ENCODE results near the gene SMURF2.

Gene SMURF2

DNA sequence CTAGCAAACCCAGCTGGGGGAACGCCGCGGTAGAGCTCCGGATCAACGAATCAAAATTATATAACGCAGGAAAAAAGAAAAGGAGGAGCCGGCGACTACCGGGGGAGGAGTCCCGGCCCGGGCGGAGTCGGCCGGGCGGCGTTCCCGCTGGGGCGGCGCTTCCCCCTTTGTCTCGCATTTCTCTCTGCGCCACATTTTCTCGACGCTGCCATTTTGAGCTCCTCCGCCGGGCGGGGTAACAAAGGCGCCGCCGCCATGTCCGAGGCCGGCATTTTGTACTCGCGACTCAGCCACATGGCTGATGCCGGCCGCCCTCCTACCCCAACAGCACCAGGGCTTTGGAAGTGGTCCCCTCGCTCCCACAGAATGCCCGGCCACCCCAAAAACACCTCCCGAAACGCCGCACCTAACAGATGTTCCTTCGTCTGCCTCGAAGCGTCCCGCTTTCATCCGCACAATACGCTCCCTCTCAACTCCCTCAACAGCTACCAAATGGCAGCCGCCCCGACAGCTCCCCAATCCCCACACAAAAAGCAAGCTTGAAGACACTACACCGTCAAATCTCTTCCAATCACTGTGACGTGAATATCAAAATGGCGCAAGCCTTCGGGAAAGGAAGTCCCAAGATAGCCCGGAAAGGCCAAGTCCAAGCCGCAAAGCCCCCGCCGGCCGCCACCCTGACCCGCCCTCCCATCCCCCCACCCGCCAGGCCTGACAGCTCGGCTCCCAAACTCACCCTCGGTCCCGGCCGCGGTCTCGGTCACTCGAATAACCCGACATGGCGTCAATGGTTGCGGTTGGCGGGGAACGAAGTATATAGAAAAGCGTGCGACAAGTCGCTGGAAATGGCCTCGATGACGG is 156.5 kb downstream of the SMURF2 start:
- in situ Hi-C loops (cut with MboI; ENCODE audit: low sequenced_read_pairs) = no loop called here

DNA sequence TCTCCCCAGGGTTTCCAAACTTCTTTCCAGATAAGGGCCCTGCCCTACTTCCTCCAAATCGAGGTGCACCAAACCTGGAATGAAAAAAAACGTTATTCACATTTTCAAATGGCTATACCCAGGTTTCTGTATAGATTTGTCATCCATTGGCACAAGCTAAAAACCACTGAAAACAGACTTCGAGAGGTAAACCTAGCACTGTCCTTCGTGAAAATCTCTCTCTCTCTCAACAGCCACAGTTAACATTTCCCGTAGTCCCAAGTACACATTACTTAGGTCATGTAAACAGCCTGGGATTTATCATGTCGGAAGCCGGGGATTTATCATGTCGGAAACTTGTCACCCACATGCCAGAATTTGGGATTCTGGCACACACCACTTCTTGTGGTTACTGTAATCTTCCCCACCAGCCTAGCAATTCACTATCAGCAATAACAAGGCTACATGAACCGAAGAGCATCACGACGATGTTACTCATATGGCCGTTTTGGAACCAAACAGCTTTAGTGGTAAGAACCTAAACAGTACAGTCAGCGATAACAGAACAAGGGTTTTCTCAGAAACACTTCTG is 157.3 kb downstream of the SMURF2 start:
- in situ Hi-C loops (cut with MboI; ENCODE audit: low sequenced_read_pairs) = no loop called here

DNA sequence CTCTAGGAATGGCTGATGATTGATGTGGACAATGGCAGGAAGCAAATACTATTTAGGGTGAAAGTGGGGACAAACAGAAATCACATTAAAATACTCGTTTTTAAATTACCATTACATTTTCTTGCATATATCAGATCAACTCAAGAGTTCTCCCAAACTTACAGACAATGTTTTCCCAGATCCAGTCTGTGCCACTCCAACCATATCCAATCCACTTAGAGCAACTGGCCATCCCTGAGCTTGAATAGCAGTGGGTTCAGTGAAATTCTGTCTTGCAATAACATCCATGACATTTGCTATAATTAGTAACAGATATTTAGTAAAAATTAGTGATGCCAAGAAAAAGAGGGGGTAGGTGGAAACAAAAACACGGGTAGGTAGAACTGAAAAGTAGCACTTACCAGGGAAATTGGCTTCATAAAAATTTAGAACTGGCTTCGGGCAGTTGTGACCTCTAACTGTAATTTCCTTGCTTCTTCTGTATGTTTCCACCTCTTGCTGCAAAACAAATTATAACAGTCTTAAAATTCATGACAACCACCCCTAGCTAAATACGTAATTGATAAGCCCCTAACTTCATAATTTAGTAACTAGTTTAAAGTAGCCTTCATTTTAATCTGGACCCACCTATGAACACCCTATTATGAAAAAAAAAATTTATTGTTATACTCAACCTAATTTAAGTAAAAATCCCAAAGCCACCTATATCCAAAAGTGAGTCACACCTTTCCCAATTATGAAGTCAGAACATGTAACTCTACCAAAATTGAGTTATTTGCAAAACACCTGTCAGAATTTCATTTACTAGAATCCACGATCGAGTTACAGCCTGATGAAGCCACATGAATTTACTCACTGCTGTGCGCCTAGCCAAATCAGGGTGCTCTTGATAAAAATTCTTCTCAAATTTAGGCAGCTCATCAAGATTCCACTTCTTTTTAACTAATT is 158.0 kb downstream of the SMURF2 start:
- in situ Hi-C loops (cut with MboI; ENCODE audit: low sequenced_read_pairs) = no loop called here

DNA sequence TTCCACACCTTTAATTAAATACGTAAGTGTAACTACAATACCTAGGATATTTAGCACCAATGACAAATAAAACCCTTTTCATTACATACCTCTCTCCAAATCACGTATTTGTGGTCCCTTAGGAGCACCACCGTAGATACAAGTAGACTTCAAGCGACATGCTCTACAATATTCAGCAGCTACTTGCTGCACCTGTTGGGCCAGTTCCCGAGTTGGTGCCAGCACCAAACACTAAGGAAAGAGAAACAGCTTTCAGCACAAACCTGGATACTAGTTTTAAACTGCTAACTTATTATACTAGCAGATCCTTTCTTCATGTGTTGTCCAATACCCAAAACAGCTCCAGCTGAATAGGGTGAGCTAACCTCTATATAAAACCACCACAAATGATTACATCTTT is 158.8 kb downstream of the SMURF2 start:
- in situ Hi-C loops (cut with MboI; ENCODE audit: low sequenced_read_pairs) = no loop called here

DNA sequence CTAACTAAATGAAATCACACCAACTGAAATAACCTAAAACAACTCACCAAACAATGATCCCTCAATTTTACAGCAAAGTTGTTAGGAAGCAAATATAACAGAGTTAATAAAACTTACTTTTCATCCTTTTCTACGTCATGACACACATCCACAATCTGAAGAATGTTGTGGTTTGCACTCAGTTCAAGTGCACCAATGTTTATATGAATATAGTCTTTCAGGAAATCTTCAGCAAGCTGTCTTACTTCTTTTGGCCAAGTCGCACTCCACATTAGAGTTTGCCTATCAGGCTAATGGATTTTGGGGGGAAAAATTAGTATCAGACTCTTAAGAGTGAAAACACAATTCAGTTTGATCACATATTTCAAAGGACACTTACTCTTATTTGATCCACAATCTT is 159.3 kb downstream of the SMURF2 start:
- in situ Hi-C loops (cut with MboI; ENCODE audit: low sequenced_read_pairs) = no loop called here

DNA sequence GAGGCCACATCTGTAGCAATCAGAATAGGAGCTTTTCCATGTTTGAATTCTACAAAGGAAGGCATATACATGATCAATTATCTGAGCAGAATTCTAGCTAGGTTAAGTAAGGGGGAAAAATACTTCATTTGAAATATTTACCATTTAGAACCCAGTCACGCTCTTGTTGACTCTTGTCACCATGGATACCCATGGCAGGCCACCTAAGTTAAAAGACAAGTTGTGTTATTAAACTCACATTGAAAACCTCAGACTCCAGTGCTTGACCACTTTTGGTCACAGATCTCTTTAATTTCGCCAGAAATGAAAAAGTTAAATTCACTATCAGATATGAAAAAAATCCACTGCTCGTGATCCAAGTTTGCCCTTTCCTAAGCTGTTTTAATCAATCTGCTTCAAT is 160.1 kb downstream of the SMURF2 start:
- in situ Hi-C loops (cut with MboI; ENCODE audit: low sequenced_read_pairs) = no loop called here

DNA sequence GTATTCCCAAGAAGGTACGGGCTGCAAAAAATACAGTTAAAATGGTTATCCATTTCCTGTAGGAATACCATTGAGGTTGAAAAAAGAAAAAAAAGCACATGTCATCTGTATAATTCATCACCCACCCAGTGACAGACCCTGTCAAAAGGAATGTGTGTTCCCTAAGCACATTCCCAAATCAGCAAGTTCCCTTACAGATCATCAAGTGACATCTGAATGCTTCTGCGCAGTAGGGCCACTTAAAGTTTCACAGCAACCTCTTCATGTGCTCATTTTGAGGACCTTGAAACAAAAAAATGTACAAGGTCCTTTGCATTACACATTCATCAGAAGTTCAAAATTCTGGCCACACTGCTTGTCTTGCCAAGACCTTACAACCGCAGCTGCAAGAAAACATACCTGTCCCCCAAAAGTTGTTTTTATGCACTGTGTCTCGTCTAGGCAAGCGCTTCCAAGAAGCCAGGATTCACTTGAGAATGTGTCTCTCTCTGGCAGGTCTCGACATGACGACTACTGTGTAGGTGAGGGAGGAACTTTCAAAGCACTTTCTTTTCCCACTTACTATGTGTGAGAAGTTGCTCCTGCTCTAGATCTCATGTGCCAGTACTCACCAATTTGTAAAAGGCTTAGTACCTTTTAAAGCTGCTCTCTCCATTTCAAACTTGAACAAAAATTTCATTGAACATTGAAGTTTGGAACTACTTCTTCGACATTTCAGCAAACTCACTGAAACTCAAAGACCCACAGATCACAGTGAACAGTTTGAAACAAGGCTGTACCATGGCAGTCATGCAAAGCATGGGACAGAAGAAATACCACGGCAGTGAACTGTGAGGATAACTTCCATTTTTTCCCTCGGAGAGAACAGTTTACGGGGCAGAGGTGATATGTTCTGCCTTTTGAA is 161.0 kb downstream of the SMURF2 start:
- in situ Hi-C loops (cut with MboI; ENCODE audit: low sequenced_read_pairs) = no loop called here

DNA sequence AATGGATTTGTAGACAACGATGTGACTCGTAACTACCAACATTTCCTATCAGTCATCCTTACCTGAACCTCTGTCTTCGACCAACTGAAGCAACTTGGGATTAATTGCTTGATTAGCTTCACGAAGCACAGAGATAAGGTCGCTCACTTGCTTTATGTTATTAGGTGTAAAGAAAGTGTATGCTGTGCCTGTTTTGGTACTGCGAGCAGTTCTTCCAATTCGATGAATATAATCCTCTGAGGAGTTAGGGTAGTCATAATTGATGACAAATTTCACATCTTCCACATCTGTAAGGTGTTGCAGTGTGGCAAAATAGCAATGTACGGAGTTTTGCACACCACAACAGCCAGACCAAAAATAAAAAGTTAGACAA is 161.6 kb downstream of the SMURF2 start:
- in situ Hi-C loops (cut with MboI; ENCODE audit: low sequenced_read_pairs) = no loop called here

DNA sequence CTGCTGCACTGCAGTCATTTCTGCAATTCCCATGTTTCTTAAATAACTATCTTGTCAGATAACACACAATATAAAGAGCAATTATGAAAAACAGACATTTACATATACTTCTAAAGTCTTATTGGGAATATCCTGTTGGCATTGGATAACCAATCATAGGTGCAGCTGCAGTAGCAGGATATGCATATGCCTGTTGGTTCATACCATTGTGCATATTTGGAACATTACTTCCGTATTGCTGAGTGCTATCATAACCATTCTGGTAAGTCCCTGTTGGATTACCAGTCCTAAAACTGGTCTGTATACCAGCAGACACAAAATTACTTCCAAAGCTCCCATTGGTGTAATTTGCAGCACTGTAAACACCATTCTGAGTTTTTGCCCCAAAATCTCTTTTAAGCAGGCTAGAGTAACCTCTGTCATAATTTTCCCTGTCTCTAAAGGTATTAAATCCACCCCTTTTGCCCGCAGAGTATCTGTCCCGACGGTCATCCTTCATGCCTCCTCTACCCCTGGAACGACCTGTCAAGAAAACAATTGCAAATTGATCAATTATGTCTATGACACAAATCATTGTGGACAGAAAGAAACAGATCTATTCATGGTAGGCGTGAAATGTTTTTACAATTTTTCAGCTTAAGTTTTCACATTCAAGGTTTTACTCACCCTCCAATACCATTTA is 162.2 kb downstream of the SMURF2 start:
- in situ Hi-C loops (cut with MboI; ENCODE audit: low sequenced_read_pairs) = loop anchor here (10.0 kb wide), 2 partner anchors 75 to 195 kb away; no protein-coding TSS in a partner anchor

DNA sequence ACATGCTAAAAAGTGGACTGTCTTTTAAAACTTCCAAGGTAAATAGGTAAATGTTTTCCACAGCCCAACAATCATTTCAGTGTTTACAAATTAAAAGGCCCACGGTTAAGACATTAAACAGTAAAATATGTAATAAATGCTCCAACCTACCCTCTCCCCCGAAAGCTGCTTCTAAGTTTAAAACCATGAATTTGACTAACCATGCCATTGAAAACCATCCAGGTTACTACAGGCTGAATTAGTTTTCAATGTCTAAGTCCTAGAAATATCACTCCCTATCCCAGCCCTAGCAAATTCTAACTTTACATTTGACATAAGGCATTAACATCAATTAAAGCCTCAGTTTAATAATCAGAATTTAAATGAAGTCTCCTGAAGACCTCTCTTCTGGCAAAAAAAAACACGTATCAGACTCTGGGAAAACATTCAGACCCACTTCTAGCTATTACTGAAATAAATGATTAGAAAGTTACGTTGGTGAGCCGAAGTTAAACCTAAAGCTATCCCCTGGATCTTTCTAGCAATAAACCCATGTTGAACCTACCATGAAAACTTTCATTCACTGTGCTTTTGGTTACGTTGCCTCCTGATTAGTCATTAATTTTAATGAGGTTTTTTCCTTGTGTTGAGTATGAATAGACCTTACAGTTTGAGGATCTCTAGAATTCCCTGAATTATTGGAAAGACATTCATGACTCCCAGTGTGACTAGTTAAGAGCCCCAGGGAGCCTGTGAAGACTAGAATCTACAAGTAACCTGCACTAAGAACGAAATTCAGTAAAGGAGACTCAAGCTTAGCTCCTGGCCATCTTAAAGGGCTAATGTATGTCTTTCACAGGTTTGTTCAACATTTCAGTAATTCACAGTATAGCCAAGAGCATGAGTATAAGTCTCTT is 163.6 kb downstream of the SMURF2 start:
- in situ Hi-C loops (cut with MboI; ENCODE audit: low sequenced_read_pairs) = loop anchor here (10.0 kb wide), 2 partner anchors 74 to 194 kb away; no protein-coding TSS in a partner anchor

DNA sequence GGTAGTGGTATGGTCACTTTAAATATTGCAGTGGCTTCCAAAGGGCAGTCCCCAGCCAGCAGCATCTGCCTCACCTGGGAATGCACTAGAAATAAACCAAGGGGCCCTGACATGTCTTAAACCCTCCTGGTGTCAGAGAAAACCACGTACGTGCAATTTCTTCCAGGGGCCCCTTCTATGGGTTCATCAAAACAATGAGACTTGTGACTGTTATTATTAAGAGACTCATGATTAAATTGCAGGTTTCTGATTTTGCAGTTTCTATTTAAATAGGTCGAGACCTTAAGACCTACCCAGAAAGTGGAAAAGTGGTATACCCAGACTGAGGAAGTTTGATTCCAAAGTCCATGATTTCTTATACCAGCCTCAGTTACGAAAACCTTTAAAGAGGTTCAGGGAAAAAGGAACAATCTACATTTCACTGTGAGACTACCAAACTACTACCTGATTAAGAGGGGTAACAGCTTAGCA is 164.5 kb downstream of the SMURF2 start:
- in situ Hi-C loops (cut with MboI; ENCODE audit: low sequenced_read_pairs) = loop anchor here (10.0 kb wide), 2 partner anchors 73 to 193 kb away; no protein-coding TSS in a partner anchor

DNA sequence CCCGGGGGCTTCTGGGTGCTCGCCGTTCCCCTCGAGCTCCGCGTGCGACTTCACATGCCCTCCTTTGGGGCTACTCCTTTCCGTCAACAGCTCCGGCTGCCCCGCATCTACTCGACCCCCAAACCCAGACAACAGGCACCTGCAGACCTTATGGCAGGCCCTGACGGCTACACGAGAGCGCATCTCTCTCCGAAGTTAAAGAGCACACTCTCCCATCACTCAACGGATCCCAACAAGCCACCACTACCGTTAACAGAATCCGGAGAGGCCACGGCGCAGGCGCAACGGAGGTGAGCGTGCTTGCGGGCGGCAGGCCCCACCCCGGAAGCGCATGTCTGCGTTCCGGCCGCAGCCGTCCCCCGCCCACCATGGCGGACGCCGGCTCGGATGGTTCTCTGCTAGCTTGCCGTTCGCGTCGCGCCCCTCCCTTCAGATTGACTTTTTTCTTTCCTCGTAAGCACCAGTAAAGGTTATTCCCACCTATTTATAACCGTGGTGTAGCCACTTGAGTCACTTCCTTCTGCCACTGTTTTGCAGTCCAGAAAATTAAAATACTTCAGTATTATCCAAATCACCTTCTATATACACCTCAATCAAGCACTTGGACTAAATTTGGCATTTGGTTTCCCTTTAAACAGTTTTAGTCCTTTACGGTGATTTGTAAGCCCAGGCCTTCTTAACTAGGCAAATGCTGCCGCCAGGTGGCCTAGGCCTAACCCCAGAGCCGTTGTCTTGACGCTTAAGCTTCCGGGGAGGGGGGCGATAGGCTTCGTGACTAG is 165.1 kb downstream of the SMURF2 start, which contains the start of gene POLG2:
Gene POLG2, minus strand, starts transcription at position 269 of the 779 bp plus-strand sequence. Its CDS starts 86 bp downstream, at position 183.
- in situ Hi-C loops (cut with MboI; ENCODE audit: low sequenced_read_pairs) = loop anchor here (10.0 kb wide), 2 partner anchors 72 to 192 kb away; no protein-coding TSS in a partner anchor

DNA sequence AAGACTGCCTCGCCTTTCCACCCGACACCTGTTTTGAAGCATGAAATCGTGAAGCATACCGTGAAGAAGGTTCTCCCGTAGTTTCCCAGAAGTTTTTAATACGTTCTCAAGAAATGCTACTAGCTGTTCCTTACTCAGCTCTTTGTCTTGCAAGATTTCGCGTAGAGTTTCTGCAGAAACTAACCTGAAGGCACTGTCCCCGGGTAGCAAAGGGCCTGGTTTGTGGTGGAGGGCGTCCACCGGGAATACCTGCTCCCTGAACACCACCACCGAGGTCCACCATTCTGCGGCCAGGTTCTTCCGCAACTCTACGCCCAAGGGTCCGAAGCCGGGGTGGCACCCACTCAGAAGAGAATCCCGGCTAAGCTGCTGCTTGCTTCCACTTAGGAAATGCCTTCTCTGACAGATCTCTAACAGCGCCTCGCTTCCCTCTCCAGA is 165.7 kb downstream of the SMURF2 start:
- in situ Hi-C loops (cut with MboI; ENCODE audit: low sequenced_read_pairs) = loop anchor here (10.0 kb wide), 2 partner anchors 72 to 192 kb away; no protein-coding TSS in a partner anchor
